ENCODE measurements around the gene PEX14.
"Not testable (repeated sequence)": the region's sequence is repeated elsewhere in the genome, so short reads cannot be mapped to it uniquely, and the experiment has no call there.

PEX14 gene

GRCh38 chr1:10495475-10495817 lies 20.7 kb downstream of the PEX14 start:
- TF ChIP-seq CTCF (conservative IDR thresholded peaks at IDR 0.05; ENCODE audit: low read depth, low read length), result no peak
- H3K4me3 ChIP-seq (ENCODE audit: low read depth, low read length), result no peak overlapping the region
- no peak for DNase-seq (ENCODE audit: low read depth)

GRCh38 chr1:10495952-10496351 lies 21.2 kb downstream of the PEX14 start:
- no peak for TF ChIP-seq CTCF (conservative IDR thresholded peaks at IDR 0.05; ENCODE audit: low read depth, low read length)
- DNase-seq (ENCODE audit: low read depth), result no peak
- no peak overlapping the region for H3K4me3 ChIP-seq (ENCODE audit: low read depth, low read length)

GRCh38 chr1:10497109-10497508 lies 22.4 kb downstream of the PEX14 start:
- no peak for TF ChIP-seq CTCF (conservative IDR thresholded peaks at IDR 0.05; ENCODE audit: low read depth, low read length)
- DNase-seq (ENCODE audit: low read depth), result no peak
- H3K4me3 ChIP-seq (ENCODE audit: low read depth, low read length), result no peak overlapping the region

DNA sequence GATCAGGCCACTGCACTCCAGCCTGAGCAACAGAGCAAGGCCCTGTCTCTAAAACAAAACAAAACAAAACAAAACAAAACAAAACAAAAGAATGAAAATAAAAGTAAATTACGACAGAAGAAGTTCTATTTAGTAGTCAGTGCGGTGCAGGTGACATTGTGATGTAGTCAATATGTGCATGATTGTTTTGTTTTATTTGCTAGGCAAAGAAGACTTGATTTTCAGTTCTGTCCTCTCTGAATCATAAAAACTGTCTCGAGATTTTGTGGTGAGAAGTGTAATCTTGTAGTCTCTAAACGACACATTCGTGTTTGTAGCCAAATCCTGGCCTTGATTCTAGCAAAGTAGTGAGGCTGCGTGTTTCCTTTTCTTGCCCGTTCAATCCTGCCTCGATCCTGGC lies 23.5 kb downstream of the PEX14 start:
- H3K4me3 ChIP-seq (ENCODE audit: low read depth, low read length), result no peak overlapping the region
- TF ChIP-seq CTCF (conservative IDR thresholded peaks at IDR 0.05; ENCODE audit: low read depth, low read length), result no peak
- DNase-seq (ENCODE audit: low read depth), result no peak

DNA sequence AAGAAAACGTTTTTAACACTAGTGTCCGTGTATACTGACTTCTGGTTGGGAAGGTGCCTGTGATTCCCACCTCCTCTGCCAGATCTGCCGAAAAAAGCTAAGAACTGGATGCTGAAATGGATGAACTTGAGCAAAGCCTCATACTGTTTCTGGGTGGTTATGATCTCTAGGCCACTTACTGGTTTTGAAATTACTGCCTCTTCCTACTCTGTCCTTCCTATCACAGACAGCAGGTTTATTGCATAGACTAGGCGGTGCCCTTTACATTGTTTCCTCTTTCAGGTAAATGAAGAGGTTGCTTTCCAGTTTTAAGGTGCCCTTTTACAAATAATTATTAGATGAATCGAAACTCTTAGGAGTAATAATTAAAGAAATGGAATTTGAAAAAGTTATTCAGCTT lies 27.5 kb downstream of the PEX14 start:
- no peak overlapping the region for H3K4me3 ChIP-seq (ENCODE audit: low read depth, low read length)
- no peak for TF ChIP-seq CTCF (conservative IDR thresholded peaks at IDR 0.05; ENCODE audit: low read depth, low read length)
- no peak for DNase-seq (ENCODE audit: low read depth)

DNA sequence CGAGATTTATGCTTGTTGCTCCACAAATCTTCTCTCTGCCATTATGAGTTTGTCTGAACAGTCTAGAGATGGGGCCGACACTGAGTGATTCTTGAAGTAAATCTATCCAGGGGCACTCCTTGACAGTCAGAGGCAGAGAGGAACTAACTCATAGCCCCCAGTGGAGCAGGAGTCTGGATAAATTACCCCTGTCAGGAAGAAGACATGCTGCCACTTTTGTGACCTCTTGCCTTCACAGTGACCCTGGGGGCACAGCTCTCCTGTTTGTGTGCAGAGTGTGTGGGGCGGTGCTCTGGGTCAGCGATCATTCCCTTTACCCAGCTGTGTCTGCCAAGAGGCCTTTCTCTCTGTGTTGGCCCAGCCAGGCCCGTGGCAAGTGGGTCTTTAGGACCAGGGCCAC lies 29.5 kb downstream of the PEX14 start:
- DNase-seq (ENCODE audit: low read depth), result no peak
- H3K4me3 ChIP-seq (ENCODE audit: low read depth, low read length), result no peak overlapping the region
- TF ChIP-seq CTCF (conservative IDR thresholded peaks at IDR 0.05; ENCODE audit: low read depth, low read length), result no peak

DNA sequence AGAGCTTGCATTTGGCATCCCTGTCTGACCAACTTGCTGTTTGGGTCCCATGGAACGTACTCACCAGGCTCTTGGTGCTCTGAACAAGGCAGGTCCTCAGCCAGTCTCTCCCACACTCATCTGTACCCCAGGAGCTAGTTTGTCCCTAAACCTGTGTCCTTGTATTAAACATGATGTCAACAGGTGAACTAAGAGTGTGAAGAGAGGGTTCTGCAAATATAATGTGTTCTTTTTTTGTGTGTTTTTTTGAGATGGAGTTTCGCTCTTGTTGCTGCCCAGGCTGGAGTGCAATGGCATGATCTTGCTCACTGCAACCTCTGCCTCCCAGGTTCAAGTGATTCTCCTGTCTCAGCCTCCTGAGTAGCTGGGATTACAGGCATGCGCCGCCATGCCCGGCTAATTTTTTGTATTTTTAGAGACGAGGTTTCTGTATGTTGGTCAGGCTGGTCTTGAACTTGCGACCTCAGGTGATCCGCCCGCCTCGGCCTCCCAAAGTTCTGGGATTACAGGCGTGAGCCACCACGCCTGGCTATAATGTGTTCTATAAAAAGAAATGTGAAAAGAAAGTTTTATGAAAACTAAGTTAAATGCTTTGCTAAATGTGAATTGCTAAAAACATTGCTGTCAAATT lies 31.4 kb downstream of the PEX14 start:
- not testable (repeated sequence) for H3K4me3 ChIP-seq (ENCODE audit: low read depth, low read length); DNase-seq (ENCODE audit: low read depth)

DNA sequence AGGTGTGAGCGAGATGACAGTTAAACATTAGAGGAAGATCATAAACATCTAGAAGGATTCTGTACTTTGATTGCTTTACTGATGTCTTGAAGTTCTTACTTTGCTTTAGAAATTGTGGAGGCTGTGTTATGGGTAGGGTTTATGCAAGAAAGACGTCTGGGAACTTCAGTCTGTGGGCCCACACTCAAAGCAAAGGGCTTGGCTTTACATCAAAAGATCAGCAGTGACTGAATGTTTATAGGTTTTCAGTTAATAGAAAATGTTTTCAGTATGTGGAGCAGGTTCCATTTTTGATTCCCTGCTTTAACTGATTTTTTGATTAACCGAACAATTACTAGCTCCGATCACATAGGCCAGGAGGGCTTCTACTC lies 31.9 kb downstream of the PEX14 start:
- no peak overlapping the region for H3K4me3 ChIP-seq (ENCODE audit: low read depth, low read length)
- no peak for TF ChIP-seq CTCF (conservative IDR thresholded peaks at IDR 0.05; ENCODE audit: low read depth, low read length)
- no peak for DNase-seq (ENCODE audit: low read depth)

Data from choroid plexus epithelial cell (primary cell).